ENCODE results near the gene ZNF223. TPM values are rescaled to one million over a fixed set of nuclear protein-coding genes. Genes with fewer than 3 reads are reported as not detected.

Gene ZNF223
- total and polyA plus RNA-seq, 10 of the 15 experiments (the other 5 are each of a cell fraction or from before 2014, with no cell fraction given), result 0.05 to 3.7 (median 0.14) TPM; not detected in 4

DNA sequence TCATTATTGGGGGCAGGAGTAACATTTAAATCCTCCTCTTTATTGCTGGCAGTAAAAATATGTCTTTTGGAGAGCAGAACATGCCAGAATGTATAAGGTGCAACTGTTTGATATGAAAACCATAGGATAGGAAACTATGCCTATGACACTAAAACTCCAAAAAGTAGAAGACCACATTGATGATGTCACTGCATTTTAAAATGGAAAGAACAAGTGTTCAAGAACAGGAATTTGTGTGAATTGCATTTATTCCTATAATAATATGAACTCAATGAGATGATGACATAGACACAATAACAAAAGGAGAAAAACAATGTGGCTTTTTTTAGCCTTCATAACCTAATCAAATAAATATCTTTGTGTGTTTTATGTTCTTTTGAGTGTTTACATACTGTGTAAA, 57.6 kb downstream of the ZNF223 start:
- DNase-seq (ENCODE audit: low read depth, low spot score) (no peak), ATAC-seq (no peak), FAIRE-seq (no peak)
- no peaks in the 10 kb centered on the region for H3K4me1 ChIP-seq (ENCODE audit: control insufficient read depth, insufficient read depth, low read length)
- H3K9me3 ChIP-seq (replicated peaks; ENCODE audit: control insufficient read depth, insufficient read depth, low read length), result peaks cover 25% of the 10 kb centered on the region
- ChIA-PET CTCF (no interaction called here), RAD21 (ENCODE audit: unreplicated experiment) (no interaction called here), POLR2A (no interaction called here), SMC1A (ENCODE audit: uncharacterized antibody, unreplicated experiment) (no interaction called here)
- no peaks in the 10 kb centered on the region for H4K20me1 ChIP-seq (ENCODE audit: control insufficient read depth, insufficient read depth)
- peaks cover 10% of the 10 kb centered on the region for H3K79me2 ChIP-seq (ENCODE audit: control insufficient read depth, insufficient read depth, low read length)
- no peaks in the 10 kb centered on the region for H3K27me3 ChIP-seq (replicated peaks in 1 of 2; ENCODE audit: control insufficient read depth in 2 of 2, insufficient read depth in 2 of 2, low read length in 1 of 2)
- H3K4me2 ChIP-seq (ENCODE audit: control insufficient read depth, insufficient read depth), result no peak overlapping the region
- H3K36me3 ChIP-seq (ENCODE audit: control insufficient read depth in 2 of 2, insufficient read depth in 2 of 2, low read length in 1 of 2), result peaks cover 0 to 17% of the 10 kb centered on the region in 2 experiments
- no TSS peak for BruUV-seq (replicated peaks)
- no peak overlapping the region for H3K9ac ChIP-seq (ENCODE audit: control insufficient read depth, insufficient read depth, low read length)
- H3K27ac ChIP-seq (ENCODE audit: control insufficient read depth, insufficient read depth), result no peak overlapping the region
- no peak overlapping the region for H3K4me3 ChIP-seq
- H2AFZ ChIP-seq (ENCODE audit: control insufficient read depth, low read depth, low read length), result no peak overlapping the region
- intact Hi-C loops (cut with micrococcal nuclease; ENCODE audit: unreplicated experiment) (no loop called here), in situ Hi-C loops (cut with MboI) (no loop called here)
- TF ChIP-seq SUPT20H (IDR thresholded peaks at IDR 0.05; ENCODE audit: borderline replicate concordance, control insufficient read depth, low read depth, low read length) (no peak), WRNIP1 (IDR thresholded peaks at IDR 0.05; ENCODE audit: borderline replicate concordance, low read depth, low read length) (no peak), SMAD1 (IDR thresholded peaks at IDR 0.05; ENCODE audit: low read depth, partially characterized antibody) (no peak), TBL1XR1 (IDR thresholded peaks at IDR 0.05; ENCODE audit: low read depth, low read length) (no peak), YY1 (IDR thresholded peaks at IDR 0.05; ENCODE audit: low read depth, low read length) (no peak), EZH2 (IDR thresholded peaks at IDR 0.05; ENCODE audit: borderline replicate concordance, control insufficient read depth, low read depth, low read length) (no peak), STAT1 (conservative IDR thresholded peaks at IDR 0.05) (no peak), HDGF (IDR thresholded peaks at IDR 0.05) (no peak), MEF2B (IDR thresholded peaks at IDR 0.05; ENCODE audit: partially characterized antibody, poor library complexity, severe bottlenecking) (no peak), SPI1 (IDR thresholded peaks at IDR 0.05; ENCODE audit: borderline replicate concordance, insufficient read depth, low read depth, low read length) (no peak), ZBTB4 (CRISPR knock-in tag; IDR thresholded peaks at IDR 0.05) (no peak), ATF3 (IDR thresholded peaks at IDR 0.05; ENCODE audit: borderline replicate concordance, extremely low read depth, low read depth, low read length) (no peak)
- TF ChIP-seq, protein P1, sequence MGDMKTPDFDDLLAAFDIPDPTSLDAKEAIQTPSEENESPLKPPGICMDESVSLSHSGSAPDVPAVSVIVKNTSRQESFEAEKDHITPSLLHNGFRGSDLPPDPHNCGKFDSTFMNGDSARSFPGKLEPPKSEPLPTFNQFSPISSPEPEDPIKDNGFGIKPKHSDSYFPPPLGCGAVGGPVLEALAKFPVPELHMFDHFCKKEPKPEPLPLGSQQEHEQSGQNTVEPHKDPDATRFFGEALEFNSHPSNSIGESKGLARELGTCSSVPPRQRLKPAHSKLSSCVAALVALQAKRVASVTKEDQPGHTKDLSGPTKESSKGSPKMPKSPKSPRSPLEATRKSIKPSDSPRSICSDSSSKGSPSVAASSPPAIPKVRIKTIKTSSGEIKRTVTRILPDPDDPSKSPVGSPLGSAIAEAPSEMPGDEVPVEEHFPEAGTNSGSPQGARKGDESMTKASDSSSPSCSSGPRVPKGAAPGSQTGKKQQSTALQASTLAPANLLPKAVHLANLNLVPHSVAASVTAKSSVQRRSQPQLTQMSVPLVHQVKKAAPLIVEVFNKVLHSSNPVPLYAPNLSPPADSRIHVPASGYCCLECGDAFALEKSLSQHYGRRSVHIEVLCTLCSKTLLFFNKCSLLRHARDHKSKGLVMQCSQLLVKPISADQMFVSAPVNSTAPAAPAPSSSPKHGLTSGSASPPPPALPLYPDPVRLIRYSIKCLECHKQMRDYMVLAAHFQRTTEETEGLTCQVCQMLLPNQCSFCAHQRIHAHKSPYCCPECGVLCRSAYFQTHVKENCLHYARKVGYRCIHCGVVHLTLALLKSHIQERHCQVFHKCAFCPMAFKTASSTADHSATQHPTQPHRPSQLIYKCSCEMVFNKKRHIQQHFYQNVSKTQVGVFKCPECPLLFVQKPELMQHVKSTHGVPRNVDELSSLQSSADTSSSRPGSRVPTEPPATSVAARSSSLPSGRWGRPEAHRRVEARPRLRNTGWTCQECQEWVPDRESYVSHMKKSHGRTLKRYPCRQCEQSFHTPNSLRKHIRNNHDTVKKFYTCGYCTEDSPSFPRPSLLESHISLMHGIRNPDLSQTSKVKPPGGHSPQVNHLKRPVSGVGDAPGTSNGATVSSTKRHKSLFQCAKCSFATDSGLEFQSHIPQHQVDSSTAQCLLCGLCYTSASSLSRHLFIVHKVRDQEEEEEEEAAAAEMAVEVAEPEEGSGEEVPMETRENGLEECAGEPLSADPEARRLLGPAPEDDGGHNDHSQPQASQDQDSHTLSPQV (IDR thresholded peaks at IDR 0.05), result no peak
- TF ChIP-seq, protein P2, sequence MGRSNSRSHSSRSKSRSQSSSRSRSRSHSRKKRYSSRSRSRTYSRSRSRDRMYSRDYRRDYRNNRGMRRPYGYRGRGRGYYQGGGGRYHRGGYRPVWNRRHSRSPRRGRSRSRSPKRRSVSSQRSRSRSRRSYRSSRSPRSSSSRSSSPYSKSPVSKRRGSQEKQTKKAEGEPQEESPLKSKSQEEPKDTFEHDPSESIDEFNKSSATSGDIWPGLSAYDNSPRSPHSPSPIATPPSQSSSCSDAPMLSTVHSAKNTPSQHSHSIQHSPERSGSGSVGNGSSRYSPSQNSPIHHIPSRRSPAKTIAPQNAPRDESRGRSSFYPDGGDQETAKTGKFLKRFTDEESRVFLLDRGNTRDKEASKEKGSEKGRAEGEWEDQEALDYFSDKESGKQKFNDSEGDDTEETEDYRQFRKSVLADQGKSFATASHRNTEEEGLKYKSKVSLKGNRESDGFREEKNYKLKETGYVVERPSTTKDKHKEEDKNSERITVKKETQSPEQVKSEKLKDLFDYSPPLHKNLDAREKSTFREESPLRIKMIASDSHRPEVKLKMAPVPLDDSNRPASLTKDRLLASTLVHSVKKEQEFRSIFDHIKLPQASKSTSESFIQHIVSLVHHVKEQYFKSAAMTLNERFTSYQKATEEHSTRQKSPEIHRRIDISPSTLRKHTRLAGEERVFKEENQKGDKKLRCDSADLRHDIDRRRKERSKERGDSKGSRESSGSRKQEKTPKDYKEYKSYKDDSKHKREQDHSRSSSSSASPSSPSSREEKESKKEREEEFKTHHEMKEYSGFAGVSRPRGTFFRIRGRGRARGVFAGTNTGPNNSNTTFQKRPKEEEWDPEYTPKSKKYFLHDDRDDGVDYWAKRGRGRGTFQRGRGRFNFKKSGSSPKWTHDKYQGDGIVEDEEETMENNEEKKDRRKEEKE (IDR thresholded peaks at IDR 0.05), result no peak
